GM23248 (cell line): ENCODE data around the gene SFTPB. TPM values are rescaled to one million over a fixed set of nuclear protein-coding genes. Genes with fewer than 3 reads are reported as not detected.

ENCODE experiments used
- DNase-seq: peaks from one replicate; pipeline ENCODE4 v3.0.0-alpha.2; 2015
- H2AFZ ChIP-seq: fragments of 200-600 bp; sonication (generic); 2 replicates; pipeline ENCODE4 v1.6.1; 2016; ENCODE audit warnings: antibody characterized with exemption
- H3F3A ChIP-seq: fragments of 200-600 bp; sonication (generic); 2 replicates; pipeline ENCODE4 v1.6.1; 2016; ENCODE audit warnings: mild to moderate bottlenecking, antibody characterized with exemption, mixed run types; ENCODE audit not compliant: insufficient read depth
- H3K27ac ChIP-seq: fragments of 200-600 bp; sonication (generic); 2 replicates; pipeline ENCODE4 v1.5.1; 2016; ENCODE audit warnings: mild to moderate bottlenecking
- H3K27me3 ChIP-seq: fragments of 200-600 bp; sonication (generic); replicated peaks from 2 replicates; pipeline ENCODE4 v1.6.1; 2016; ENCODE audit warnings: mild to moderate bottlenecking; ENCODE audit not compliant: insufficient read depth
- H3K36me3 ChIP-seq: fragments of 200-600 bp; sonication (generic); 2 replicates; pipeline ENCODE4 v1.6.1; 2016; ENCODE audit warnings: low read depth, mild to moderate bottlenecking
- H3K4me1 ChIP-seq: fragments of 200-600 bp; sonication (generic); 2 replicates; pipeline ENCODE4 v1.6.1; 2016; ENCODE audit warnings: mild to moderate bottlenecking; ENCODE audit not compliant: insufficient read depth
- H3K4me2 ChIP-seq: fragments of 200-600 bp; sonication (generic); one replicate; pipeline ENCODE4 v1.6.1; 2016; ENCODE audit warnings: mild to moderate bottlenecking; ENCODE audit not compliant: unreplicated experiment
- H3K4me3 ChIP-seq: fragments of 200-600 bp; sonication (generic); 2 replicates; pipeline ENCODE4 v1.5.1; 2016; ENCODE audit warnings: mild to moderate bottlenecking
- H3K79me2 ChIP-seq: fragments of 200-600 bp; sonication (generic); 2 replicates; pipeline ENCODE4 v1.6.1; 2016; ENCODE audit warnings: mild to moderate bottlenecking; ENCODE audit not compliant: insufficient read depth
- H3K9ac ChIP-seq: fragments of 200-600 bp; sonication (generic); 2 replicates; pipeline ENCODE4 v1.6.1; 2016; ENCODE audit warnings: mild to moderate bottlenecking
- H3K9me2 ChIP-seq: fragments of 200-600 bp; sonication (generic); 2 replicates; pipeline ENCODE4 v1.6.1; 2016; ENCODE audit warnings: mixed run types, mild to moderate bottlenecking, moderate library complexity; ENCODE audit not compliant: insufficient read depth
- H3K9me3 ChIP-seq: fragments of 200-600 bp; sonication (generic); one replicate; pipeline ENCODE4 v1.6.1; 2017; ENCODE audit warnings: low read depth
- H4K20me1 ChIP-seq: fragments of 200-600 bp; sonication (generic); 2 replicates; pipeline ENCODE4 v1.6.0; 2016; ENCODE audit not compliant: insufficient read depth
- EZH2 ChIP-seq: fragments of 200-600 bp; sonication (generic); IDR thresholded peaks from 2 replicates; pipeline ENCODE4 v1.6.1; 2018; ENCODE audit warnings: antibody characterized with exemption, mild to moderate bottlenecking; ENCODE audit not compliant: insufficient read depth, poor library complexity, severe bottlenecking
- EZH2phosphoT487 ChIP-seq: fragments of 200-600 bp; sonication (generic); IDR thresholded peaks from 2 replicates; pipeline ENCODE4 v1.6.1; 2018; ENCODE audit warnings: antibody characterized with exemption, moderate library complexity, mild to moderate bottlenecking, low read depth; ENCODE audit not compliant: insufficient read depth
- WGBS, 2 experiments: methylation state at CpG; one replicate each; pipeline ENCODE4 v1.1.6; 2015 to 2017; ENCODE audit warnings: low lambda C conversion rate in 2 of 2, low coverage in 1 of 2; ENCODE audit errors: missing lambda C conversion rate in 2 of 2; 5-methylcytosine and 5-hydroxymethylcytosine counted together
- in situ Hi-C: fragments of 300-500 bp; cut with MboI; formaldehyde crosslinking; loops from 2 replicates; pipeline ENCODE4 v1.15.0; 2020
- polyA plus RNA-seq: library from polyadenylated mRNA; unstranded; fragments of >200 nt; fragmentation: Nextera tagmentation; extraction: Ambion mirVana; gene quantifications from 2 replicates; pipeline ENCODE4 v1.2.1, GENCODE V29; 2016
- total RNA-seq: library from RNA; depleted of rRNA; stranded (reverse); fragments of >200 nt; shearing (Covaris generic); gene quantifications from 2 replicates; pipeline ENCODE4 v1.2.3, GENCODE V29; 2014

Gene SFTPB
- total and polyA plus RNA-seq, 2 experiments from 2014 or later = not detected

DNA sequence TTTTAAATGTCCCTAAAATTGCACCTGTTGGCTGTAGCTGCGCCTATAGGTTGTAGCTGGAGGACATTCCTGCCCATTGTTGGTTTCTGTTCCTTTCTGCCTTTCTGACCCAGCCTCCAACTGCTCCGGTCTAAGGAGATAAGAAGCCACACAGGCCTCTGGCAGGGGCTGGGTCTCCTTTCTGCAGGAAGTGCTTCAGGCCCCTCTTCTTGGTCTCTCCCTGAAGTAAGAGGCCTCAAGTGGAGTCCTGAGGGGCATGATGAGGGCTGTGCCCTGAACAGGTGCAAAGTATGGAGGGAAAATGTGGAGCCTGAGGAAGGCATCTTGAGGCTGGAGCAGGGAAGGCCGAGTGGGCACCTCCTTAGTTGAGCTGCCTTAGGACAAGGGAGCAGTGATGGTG, 10.4 kb upstream of the SFTPB start:
- in situ Hi-C loops = no loop called here
- no peaks in the 10 kb centered on the region for H3K79me2 ChIP-seq

DNA sequence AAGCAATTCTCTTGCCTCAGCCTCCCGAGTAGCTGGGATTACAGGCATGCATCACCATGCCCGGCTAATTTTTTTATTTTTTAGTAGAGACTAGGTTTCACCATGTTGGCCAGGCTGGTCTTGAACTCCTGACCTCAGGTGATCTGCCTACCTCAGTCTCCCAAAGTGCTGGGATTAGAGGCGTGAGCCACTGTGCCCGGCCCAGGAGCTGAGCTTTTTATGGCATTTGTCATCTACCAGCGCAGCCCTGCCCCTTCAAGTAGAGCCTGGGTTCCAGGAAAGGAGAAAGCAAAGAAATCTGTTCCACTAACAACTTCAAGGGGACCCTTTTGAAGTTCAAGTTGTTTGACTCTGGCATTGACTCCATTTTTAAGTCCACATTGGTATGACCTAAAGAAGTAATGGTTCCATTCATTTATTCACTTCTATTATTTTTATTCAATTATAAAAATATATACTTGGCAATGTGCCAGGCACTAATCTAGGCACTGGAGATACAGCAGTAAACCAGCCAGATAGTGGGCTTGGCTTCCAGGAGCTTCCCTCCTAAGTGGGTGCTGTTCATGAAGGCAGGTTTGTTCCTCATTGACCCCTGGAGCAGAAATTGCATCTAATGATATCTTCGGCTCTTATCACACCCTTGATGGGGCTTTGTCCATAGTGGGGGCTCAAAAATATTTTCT, 8.0 kb upstream of the SFTPB start:
- in situ Hi-C loops = no loop called here
- no peak overlapping the region for H3K4me2 ChIP-seq
- peaks cover 4% of the 10 kb centered on the region; the same call in 1 of the 2 replicates for H3K4me1 ChIP-seq
- H3K27me3 ChIP-seq = no peaks in the 10 kb centered on the region
- no peaks in the 10 kb centered on the region for H3K36me3 ChIP-seq
- H3K9me2 ChIP-seq = no peaks in the 10 kb centered on the region
- H4K20me1 ChIP-seq = no peaks in the 10 kb centered on the region
- H3K4me3 ChIP-seq = no peak overlapping the region
- no peaks in the 10 kb centered on the region for H3K79me2 ChIP-seq
- TF ChIP-seq EZH2 = no peak
- TF ChIP-seq EZH2phosphoT487 = no peak
- WGBS, 2 experiments = 59 to 61% methylated on average over 6 of the region's 6 CpGs
- DNase-seq = no peak
- no peak overlapping the region for H3K9ac ChIP-seq
- no peak overlapping the region for H2AFZ ChIP-seq
- no peaks in the 10 kb centered on the region for H3K9me3 ChIP-seq
- H3K27ac ChIP-seq = no peak overlapping the region
- 0 out of 2 replicates have a peak, but pooled peaks cover 4% of the 10 kb centered on the region for H3F3A ChIP-seq

More for the DNA sequence above, 10.4 kb upstream of the SFTPB start:
- Histone ChIP-seq H3K4me3 (no peak overlapping the region), H2AFZ (no peak overlapping the region), H3K27ac (no peak overlapping the region), H3K4me2 (no peak overlapping the region), H3K9me3 (no peaks in the 10 kb centered on the region), H4K20me1 (no peaks in the 10 kb centered on the region), H3K9me2 (no peaks in the 10 kb centered on the region), H3F3A (peaks cover 18% of the 10 kb centered on the region; the same call in 1 of the 2 replicates), H3K9ac (no peak overlapping the region), H3K36me3 (no peaks in the 10 kb centered on the region), H3K27me3 (no peaks in the 10 kb centered on the region), H3K4me1 (peaks cover 18% of the 10 kb centered on the region; the same call in 1 of the 2 replicates)
- WGBS, 2 experiments = 84 to 92% methylated on average over 3 of the region's 3 CpGs
- TF ChIP-seq EZH2phosphoT487 (no peak), EZH2 (no peak)
- no peak for DNase-seq

DNA sequence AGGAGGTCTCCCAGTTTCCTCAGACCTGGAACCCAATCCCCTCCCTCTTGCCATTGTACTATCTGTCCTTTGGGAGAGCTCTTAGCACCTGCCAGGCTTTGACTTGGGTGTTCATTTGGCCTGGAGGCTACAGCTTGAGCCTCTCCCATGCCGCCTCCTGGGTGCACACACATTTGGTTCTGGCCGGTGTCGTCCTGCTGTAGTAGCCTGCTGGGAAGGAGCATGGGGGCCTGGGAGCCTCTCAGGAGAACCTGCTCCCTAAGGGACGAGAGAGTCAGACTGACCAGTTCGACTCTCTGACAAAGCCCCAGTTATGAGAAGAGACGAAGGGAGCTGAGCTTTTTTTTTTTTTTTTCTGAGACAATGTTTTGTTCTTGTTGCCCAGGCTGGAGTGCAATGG, 7.4 kb upstream of the SFTPB start:
- H3K4me1 ChIP-seq = no peaks in the 10 kb centered on the region
- H3K27me3 ChIP-seq = no peaks in the 10 kb centered on the region
- no peak overlapping the region for H3K9ac ChIP-seq
- no peak for DNase-seq
- no peak overlapping the region for H3K4me3 ChIP-seq
- no peaks in the 10 kb centered on the region for H3K9me2 ChIP-seq
- H3K36me3 ChIP-seq = no peaks in the 10 kb centered on the region
- H3F3A ChIP-seq = no peaks in the 10 kb centered on the region
- no peak overlapping the region for H3K4me2 ChIP-seq
- H2AFZ ChIP-seq = no peak overlapping the region
- in situ Hi-C loops = no loop called here
- no peak for TF ChIP-seq EZH2
- no peak for TF ChIP-seq EZH2phosphoT487
- H3K79me2 ChIP-seq = no peaks in the 10 kb centered on the region
- H4K20me1 ChIP-seq = no peaks in the 10 kb centered on the region
- H3K9me3 ChIP-seq = no peaks in the 10 kb centered on the region
- 95 to 96% methylated on average over 6 of the region's 6 CpGs for WGBS, 2 experiments
- H3K27ac ChIP-seq = no peak overlapping the region

DNA sequence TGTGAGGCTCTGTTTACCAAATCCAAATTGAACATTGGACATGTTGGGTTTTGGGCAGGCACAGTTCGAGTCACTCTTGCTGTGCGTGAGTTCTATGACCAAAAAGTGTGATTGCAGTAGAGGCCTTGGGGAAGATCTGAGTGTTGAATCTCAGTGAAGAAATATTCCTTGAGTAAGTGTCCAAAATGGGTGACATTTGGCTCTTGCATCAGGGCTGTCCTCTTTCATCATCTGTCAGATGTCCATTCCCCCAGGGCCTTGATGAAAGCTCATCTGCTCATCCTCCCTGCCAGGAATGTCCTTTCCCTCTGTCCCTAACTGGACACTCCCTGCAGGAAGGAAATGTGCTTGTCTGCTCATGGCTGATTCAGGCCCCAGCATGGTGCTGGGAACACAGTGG, 6.4 kb upstream of the SFTPB start:
- no peak overlapping the region for H3K4me2 ChIP-seq
- H3K27ac ChIP-seq = no peak overlapping the region
- no peaks in the 10 kb centered on the region for H3F3A ChIP-seq
- H3K36me3 ChIP-seq = no peaks in the 10 kb centered on the region
- in situ Hi-C loops = no loop called here
- no peak overlapping the region for H3K9ac ChIP-seq
- peak; percentile 41 for DNase-seq
- no peaks in the 10 kb centered on the region for H3K27me3 ChIP-seq
- no peak overlapping the region for H3K4me3 ChIP-seq
- H3K9me3 ChIP-seq = no peaks in the 10 kb centered on the region
- TF ChIP-seq EZH2phosphoT487 (no peak), EZH2 (no peak)
- no peaks in the 10 kb centered on the region for H4K20me1 ChIP-seq
- H3K79me2 ChIP-seq = no peaks in the 10 kb centered on the region
- H3K9me2 ChIP-seq = no peaks in the 10 kb centered on the region
- no peaks in the 10 kb centered on the region for H3K4me1 ChIP-seq
- WGBS, 2 experiments = 63 to 69% methylated on average over 2 of the region's 2 CpGs
- no peak overlapping the region for H2AFZ ChIP-seq
